Sigmoid colon (tissue), 7 donors: ENCODE data around the gene FST. TPM values are rescaled to one million over a fixed set of nuclear protein-coding genes. Genes with fewer than 3 reads are reported as not detected.
A peak's percentile ranks its signal among the peaks of the same experiment; 100 is the strongest.

ENCODE experiments used
- DNase-seq: peaks from one replicate; pipeline ENCODE4 v3.0.0-alpha.2; 2019
- H3K27ac ChIP-seq, 4 donors: fragments of 200-600 bp; sonication (generic); one replicate each; pipeline ENCODE4 v1.5.1; 2016 to 2019; ENCODE audit warnings: mild to moderate bottlenecking in 1 of 4
- H3K27me3 ChIP-seq, 3 donors: fragments of 200-600 bp; sonication (generic); one replicate each; pipeline ENCODE4 v1.5.1; 2019; ENCODE audit warnings: mild to moderate bottlenecking in 1 of 3
- H3K36me3 ChIP-seq, 4 donors: fragments of 200-600 bp; sonication (generic); one replicate each; pipeline ENCODE4 v1.5.1; 2016 to 2019
- H3K4me1 ChIP-seq, 4 donors: fragments of 200-600 bp; sonication (generic); one replicate each; pipeline ENCODE4 v1.5.1; 2017 to 2019
- H3K4me3 ChIP-seq, 4 donors: fragments of 200-600 bp; sonication (generic); one replicate each; pipeline ENCODE4 v1.5.1; 2017 to 2019; ENCODE audit warnings: mild to moderate bottlenecking in 2 of 4, moderate library complexity in 1 of 4
- H3K9me3 ChIP-seq, 4 donors: fragments of 200-600 bp in 3 of 4; sonication (generic) in 3 of 4; one replicate each; pipeline versions ENCODE4 v1.5.1 to v1.6.1; 2013 to 2019
- CTCF ChIP-seq, 4 experiments: fragments of 450-650 bp in 3 of 4; fragments of 200-600 bp in 1 of 4; IDR thresholded peaks; one replicate each; pipeline ENCODE4 v1.5.1; 2016 to 2019; ENCODE audit warnings: antibody characterized with exemption in 4 of 4, mild to moderate bottlenecking in 3 of 4, moderate library complexity in 2 of 4
- EP300 ChIP-seq, 4 donors: sonication (generic); formaldehyde crosslinking; IDR thresholded peaks; one replicate each; pipeline ENCODE4 v1.6.1; 2017; ENCODE audit warnings: antibody characterized with exemption in 4 of 4
- POLR2A ChIP-seq, 2 donors: fragments of 450-650 bp; IDR thresholded peaks; one replicate each; pipeline ENCODE4 v1.6.1; 2016; ENCODE audit warnings: antibody characterized with exemption in 2 of 2, mild to moderate bottlenecking in 2 of 2, moderate library complexity in 2 of 2
- POLR2AphosphoS5 ChIP-seq, 4 donors: sonication (generic); formaldehyde crosslinking; IDR thresholded peaks; one replicate each; pipeline ENCODE4 v1.6.1; 2017; ENCODE audit warnings: antibody characterized with exemption in 4 of 4
- WGBS, 2 donors: extraction: QIAGEN DNeasy Blood & Tissue Kit; methylation state at CpG; one replicate each; pipeline ENCODE4 v1.1.7; 2013; 5-methylcytosine and 5-hydroxymethylcytosine counted together
- intact Hi-C: fragments of 100-400 bp; cut with DNase I; formaldehyde crosslinking; loops from one replicate; pipeline ENCODE4 v1.15.1; 2023
- polyA plus RNA-seq, 3 donors: library from polyadenylated mRNA; stranded (reverse); fragments of 200-250 nt; gene quantifications; one replicate each; pipeline ENCODE4 v1.2.3, GENCODE V29; 2013
- total RNA-seq, 4 donors: library from RNA; depleted of rRNA; stranded (reverse); fragments of >200 nt; gene quantifications; one replicate each; pipeline ENCODE4 v1.1.0, GENCODE V29; 2016
- donor health status: healthy with polysubstance abuse.
- donor health status: Bipolar disorder and iron deficiency.
- donor health status: healthy.

Gene FST
- total and polyA plus RNA-seq, 7 donors: 0.46 to 8.8 (median 3.0) TPM

- Histone ChIP-seq H3K4me1 (peaks cover 0 to 30% (median 22%) of the 10 kb centered on the region in 4 donors), H3K4me3 (peak overlapping the region; percentile 23 to 81 (median 62)), H3K27me3 (no peaks in the 10 kb centered on the region), H3K36me3 (no peaks in the 10 kb centered on the region), H3K9me3 (no peaks in the 10 kb centered on the region), H3K27ac (peak overlapping the region in 2 of 4 donors; percentile 12 to 77)
- no peak for DNase-seq
- WGBS, 2 donors: 1% methylated on average over 26 of the region's 26 CpGs
- intact Hi-C loops: loop anchor here (5.0 kb wide), 1 partner anchor 749 kb away; no protein-coding TSS in a partner anchor
- no peak for TF ChIP-seq POLR2A (IDR thresholded peaks at IDR 0.05)
- peak in 3 of 4 experiments; percentile 36 to 40 (median 40) for TF ChIP-seq CTCF (IDR thresholded peaks at IDR 0.05)
Observed at GRCh38 chr5:53478411-53479044, 1.9 kb upstream of the FST start.

- no peak for TF ChIP-seq CTCF (IDR thresholded peaks at IDR 0.05)
- no peak for TF ChIP-seq POLR2AphosphoS5 (IDR thresholded peaks at IDR 0.05)
- no peak for TF ChIP-seq EP300 (IDR thresholded peaks at IDR 0.05)
- Histone ChIP-seq H3K27me3 (no peaks in the 10 kb centered on the region), H3K9me3 (no peaks in the 10 kb centered on the region), H3K36me3 (no peaks in the 10 kb centered on the region), H3K4me3 (peak overlapping the region; percentile 61 to 81 (median 64)), H3K27ac (peak overlapping the region; percentile 72 to 84 (median 77)), H3K4me1 (peaks cover 0 to 30% (median 22%) of the 10 kb centered on the region in 4 donors)
- intact Hi-C loops: loop anchor here (5.0 kb wide), 1 partner anchor 748 kb away; no protein-coding TSS in a partner anchor
- WGBS, 2 donors: 1 to 2% methylated on average over 15 of the region's 15 CpGs
- DNase-seq: no peak
Observed at GRCh38 chr5:53479045-53479589, 1.3 kb upstream of the FST start.

DNA sequence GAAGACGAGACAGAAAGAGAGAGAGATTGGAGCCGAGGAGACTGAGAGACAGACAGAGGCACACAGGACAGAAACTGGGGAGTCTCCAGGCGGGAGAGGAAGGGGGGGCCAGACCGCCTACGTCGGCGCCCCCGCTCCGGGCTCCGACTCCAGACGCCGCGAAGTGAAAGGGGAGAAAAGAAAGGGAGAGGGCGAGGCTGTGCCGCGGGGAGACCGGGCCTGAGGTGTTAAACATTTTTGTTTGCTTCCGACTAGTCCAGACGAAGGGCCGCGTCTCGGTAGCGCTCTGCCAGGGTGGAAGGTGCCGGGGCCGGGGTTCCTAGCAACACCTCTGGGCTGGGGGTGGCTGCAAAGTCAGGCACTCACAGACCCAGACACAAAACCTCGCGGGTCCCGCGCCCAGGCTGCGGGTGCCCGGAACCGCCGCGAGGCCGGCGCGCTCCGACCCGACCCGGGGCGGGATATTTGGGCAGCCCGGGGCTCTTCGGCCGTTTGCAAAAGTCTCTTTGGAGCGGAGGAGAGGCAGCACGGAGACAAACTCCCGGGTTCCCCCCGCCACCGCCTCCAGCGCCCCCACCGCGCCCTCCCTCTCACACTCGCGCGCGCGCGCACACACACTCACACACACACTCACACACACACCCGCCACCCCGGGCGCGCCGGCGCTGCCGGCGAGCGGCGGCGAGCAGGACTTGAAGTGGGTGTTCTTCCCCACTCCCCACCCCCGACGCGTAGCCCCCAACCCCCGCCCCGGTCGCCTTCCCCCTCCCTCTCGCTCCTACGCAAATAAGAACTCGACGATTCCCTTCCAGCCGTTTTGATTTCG is 626 bp upstream of the FST start:
- WGBS, 2 donors: 0 to 1% methylated on average over 81 of the region's 81 CpGs
- Histone ChIP-seq H3K36me3 (no peaks in the 10 kb centered on the region), H3K27me3 (no peaks in the 10 kb centered on the region), H3K4me1 (peaks cover 0 to 30% (median 22%) of the 10 kb centered on the region in 4 donors), H3K27ac (peak overlapping the region; percentile 72 to 84 (median 77)), H3K4me3 (peak overlapping the region; percentile 61 to 81 (median 64)), H3K9me3 (no peaks in the 10 kb centered on the region)
- intact Hi-C loops: loop anchor here (5.0 to 10.0 kb wide), 3 partner anchors 737 to 835 kb away; partner anchors contain the start of gene ARL15
- DNase-seq: peak; percentile 80
- no peak for TF ChIP-seq POLR2A (IDR thresholded peaks at IDR 0.05)
- peak in 2 of 4 donors; percentile 17 to 41 for TF ChIP-seq POLR2AphosphoS5 (IDR thresholded peaks at IDR 0.05)

DNA sequence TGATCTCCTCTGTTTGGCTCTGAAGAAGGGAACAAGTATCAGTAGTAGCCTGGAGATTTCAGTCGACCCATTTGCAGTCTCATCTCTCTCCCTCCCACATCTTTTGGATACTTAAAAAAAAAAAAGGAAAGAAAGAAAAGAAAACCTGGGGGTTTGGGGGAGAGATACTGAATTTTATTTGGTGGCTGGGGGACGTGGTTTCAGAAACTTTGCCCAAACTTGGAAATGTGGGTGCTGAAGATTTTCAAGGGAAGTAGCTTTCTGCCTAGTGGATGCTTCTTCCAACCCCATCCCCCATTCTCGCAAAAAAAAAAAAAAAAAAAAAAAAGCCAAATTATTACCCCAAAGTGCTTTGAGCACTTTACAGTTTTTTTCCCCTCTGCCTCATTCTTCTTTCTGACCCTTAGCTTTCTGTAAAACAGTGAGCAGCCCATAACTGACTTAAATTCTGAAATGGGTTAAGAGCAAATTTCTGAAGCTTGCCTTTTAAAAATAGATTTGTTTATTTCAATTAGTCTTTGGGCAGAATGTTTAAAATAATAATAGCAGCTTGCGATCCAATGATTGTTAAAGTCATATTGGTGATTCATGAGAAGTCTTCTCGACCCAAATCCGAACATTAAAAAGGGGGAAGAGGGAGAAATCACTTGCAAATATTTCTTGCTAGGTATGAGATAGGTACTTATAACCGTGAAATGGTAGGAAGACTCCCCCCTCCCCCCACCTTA is 894 bp downstream of the FST start:
- H3K4me1 ChIP-seq: peaks cover 0 to 30% (median 22%) of the 10 kb centered on the region in 4 donors
- H3K36me3 ChIP-seq: no peaks in the 10 kb centered on the region
- peak overlapping the region; percentile 72 to 84 (median 77) for H3K27ac ChIP-seq
- DNase-seq: no peak
- intact Hi-C loops: loop anchor here (5.0 to 10.0 kb wide), 2 partner anchors 736 to 833 kb away; partner anchors contain the start of gene ARL15
- WGBS, 2 donors: 3 to 5% methylated on average over 7 of the region's 7 CpGs
- no peaks in the 10 kb centered on the region for H3K27me3 ChIP-seq
- no peak for TF ChIP-seq EP300 (IDR thresholded peaks at IDR 0.05)
- no peak for TF ChIP-seq CTCF (IDR thresholded peaks at IDR 0.05)
- no peak for TF ChIP-seq POLR2A (IDR thresholded peaks at IDR 0.05)
- no peak for TF ChIP-seq POLR2AphosphoS5 (IDR thresholded peaks at IDR 0.05)
- peak overlapping the region; percentile 61 to 81 (median 64) for H3K4me3 ChIP-seq
- H3K9me3 ChIP-seq: no peaks in the 10 kb centered on the region
